ENCODE results near the gene ZMYND11.

ZMYND11 gene

DNA sequence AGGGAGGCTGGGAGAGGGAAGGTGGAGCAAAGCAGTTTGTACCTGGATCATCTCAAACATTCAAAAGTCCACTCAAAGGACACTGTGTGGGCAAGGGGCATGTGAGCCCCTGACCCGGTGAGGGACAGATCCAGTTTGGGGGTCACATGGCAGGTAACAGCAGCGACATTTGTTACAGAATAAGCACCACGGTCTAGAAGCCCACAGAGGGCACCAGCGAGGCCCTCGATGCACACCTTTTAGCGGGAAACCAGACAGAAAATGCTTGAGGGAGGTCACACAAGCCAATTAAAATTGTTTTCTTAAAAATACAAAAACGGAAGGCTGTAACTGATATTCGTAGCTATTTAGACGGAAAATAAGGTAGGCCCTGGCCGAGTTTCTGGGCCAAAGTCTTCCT, 144.4 kb downstream of the ZMYND11 start:
- no peak overlapping the region for H2AK5ac ChIP-seq (ENCODE audit: low read length)
- no peak overlapping the region for H4K12ac ChIP-seq (ENCODE audit: low read depth, low read length)
- H3K9ac ChIP-seq (ENCODE audit: low read length) = no peak overlapping the region
- H2BK12ac ChIP-seq (ENCODE audit: low read length) = no peak overlapping the region
- no peak overlapping the region for H3K4ac ChIP-seq (ENCODE audit: low read depth, low read length)
- H2BK120ac ChIP-seq (ENCODE audit: insufficient read depth, low read length, poor library complexity) = no peak overlapping the region
- H3K79me1 ChIP-seq (ENCODE audit: low read length) = no peaks in the 10 kb centered on the region
- H3K4me1 ChIP-seq (ENCODE audit: control insufficient read depth in 1 of 2, insufficient read depth in 2 of 2, low read length in 2 of 2) = no peaks in the 10 kb centered on the region
- no peak for DNase-seq
- WGBS (ENCODE audit: extremely low coverage, insufficient coverage, insufficient read length) = no CpG with 5 or more reads among the region's 10 CpGs
- peaks cover 32 to 47% of the 10 kb centered on the region in 2 experiments for H3K36me3 ChIP-seq (ENCODE audit: control insufficient read depth in 1 of 2, insufficient read depth in 2 of 2, low read length in 2 of 2)
- no peaks in the 10 kb centered on the region for H3K27me3 ChIP-seq (ENCODE audit: insufficient read depth, low read length)
- no peak overlapping the region for H3K27ac ChIP-seq (ENCODE audit: low read depth, low read length)
- no peak overlapping the region for H3K4me3 ChIP-seq (ENCODE audit: low read depth, low read length)
- H3K18ac ChIP-seq (ENCODE audit: low read length) = no peak overlapping the region
- no peak overlapping the region for H2BK5ac ChIP-seq (ENCODE audit: low read depth, low read length, poor library complexity)
- no peak overlapping the region for H3K14ac ChIP-seq (ENCODE audit: low read length)
- H3K79me2 ChIP-seq (ENCODE audit: control insufficient read depth, insufficient read depth, low read length, poor library complexity) = no peaks in the 10 kb centered on the region
- H3K4me2 ChIP-seq (ENCODE audit: low read length) = no peak overlapping the region
- no peak overlapping the region for H4K8ac ChIP-seq (ENCODE audit: low read depth, low read length)
- H4K91ac ChIP-seq (ENCODE audit: low read depth, low read length) = no peak overlapping the region
- no peak overlapping the region for H2AFZ ChIP-seq (ENCODE audit: insufficient read depth, low read length, poor library complexity)
- no peak overlapping the region for H3K23ac ChIP-seq (ENCODE audit: low read length)
- no peaks in the 10 kb centered on the region for H3K9me3 ChIP-seq (ENCODE audit: insufficient read depth, low read depth, low read length)

DNA sequence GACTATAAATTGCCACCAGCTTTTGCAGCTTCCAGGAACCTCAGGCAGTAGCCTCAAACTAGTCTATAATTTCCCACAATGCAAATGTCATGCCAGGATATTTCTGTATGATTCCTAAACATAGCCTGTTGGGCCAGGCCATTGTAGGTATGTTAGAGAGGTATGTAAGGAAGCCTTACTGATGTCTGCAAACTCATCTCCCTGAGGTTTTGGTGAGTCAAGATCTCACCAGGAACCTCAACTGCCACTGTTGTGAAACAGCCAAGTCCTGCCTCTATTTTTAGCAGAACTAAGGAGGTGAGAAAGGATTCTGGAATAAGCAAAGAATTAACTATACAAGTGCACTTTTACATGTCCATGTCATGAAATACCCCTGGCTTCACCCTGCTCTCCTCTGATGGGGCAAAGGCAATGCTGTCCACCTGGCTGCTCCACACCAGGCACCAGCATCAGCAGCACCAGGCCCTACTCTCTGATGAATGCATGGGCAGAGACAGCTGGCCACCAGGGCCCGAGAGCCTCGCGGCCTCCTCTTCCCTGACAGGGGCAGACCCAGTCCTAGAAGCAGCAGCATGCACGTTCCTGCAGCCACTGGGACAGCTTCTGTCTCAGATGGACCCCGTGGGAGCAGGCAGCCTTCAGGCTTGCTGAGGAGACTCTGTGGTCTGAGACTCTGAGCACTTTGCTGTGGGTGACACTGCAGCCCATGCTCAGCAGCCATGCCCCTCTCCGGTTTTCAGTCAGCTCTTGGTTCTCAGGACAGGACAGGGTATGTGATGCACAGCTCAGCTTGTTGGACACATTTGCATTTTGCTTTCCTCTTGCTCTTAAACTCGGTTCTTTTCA, 147.3 kb downstream of the ZMYND11 start:
- no peak overlapping the region for H2AK5ac ChIP-seq (ENCODE audit: low read length)
- no peak overlapping the region for H4K12ac ChIP-seq (ENCODE audit: low read depth, low read length)
- no peak overlapping the region for H3K4me3 ChIP-seq (ENCODE audit: low read depth, low read length)
- no peak overlapping the region for H3K23ac ChIP-seq (ENCODE audit: low read length)
- no peaks in the 10 kb centered on the region for H3K79me2 ChIP-seq (ENCODE audit: control insufficient read depth, insufficient read depth, low read length, poor library complexity)
- no peak overlapping the region for H3K27ac ChIP-seq (ENCODE audit: low read depth, low read length)
- H2AFZ ChIP-seq (ENCODE audit: insufficient read depth, low read length, poor library complexity) = no peak overlapping the region
- no peaks in the 10 kb centered on the region for H3K4me1 ChIP-seq (ENCODE audit: control insufficient read depth in 1 of 2, insufficient read depth in 2 of 2, low read length in 2 of 2)
- no peak overlapping the region for H3K18ac ChIP-seq (ENCODE audit: low read length)
- H4K8ac ChIP-seq (ENCODE audit: low read depth, low read length) = no peak overlapping the region
- H3K9ac ChIP-seq (ENCODE audit: low read length) = no peak overlapping the region
- H2BK12ac ChIP-seq (ENCODE audit: low read length) = no peak overlapping the region
- no peak overlapping the region for H3K4me2 ChIP-seq (ENCODE audit: low read length)
- H3K79me1 ChIP-seq (ENCODE audit: low read length) = no peaks in the 10 kb centered on the region
- no CpG with 5 or more reads among the region's 7 CpGs for WGBS (ENCODE audit: extremely low coverage, insufficient coverage, insufficient read length)
- no peaks in the 10 kb centered on the region for H3K27me3 ChIP-seq (ENCODE audit: insufficient read depth, low read length)
- peak in 1 of 2 donors; percentile 13 for DNase-seq
- H3K14ac ChIP-seq (ENCODE audit: low read length) = no peak overlapping the region
- no peak overlapping the region for H3K4ac ChIP-seq (ENCODE audit: low read depth, low read length)
- H3K36me3 ChIP-seq (ENCODE audit: control insufficient read depth in 1 of 2, insufficient read depth in 2 of 2, low read length in 2 of 2) = peaks cover 28 to 45% of the 10 kb centered on the region in 2 experiments
- no peak overlapping the region for H2BK120ac ChIP-seq (ENCODE audit: insufficient read depth, low read length, poor library complexity)
- H4K91ac ChIP-seq (ENCODE audit: low read depth, low read length) = no peak overlapping the region
- peaks cover 3% of the 10 kb centered on the region for H3K9me3 ChIP-seq (ENCODE audit: insufficient read depth, low read depth, low read length)
- H2BK5ac ChIP-seq (ENCODE audit: low read depth, low read length, poor library complexity) = no peak overlapping the region

DNA sequence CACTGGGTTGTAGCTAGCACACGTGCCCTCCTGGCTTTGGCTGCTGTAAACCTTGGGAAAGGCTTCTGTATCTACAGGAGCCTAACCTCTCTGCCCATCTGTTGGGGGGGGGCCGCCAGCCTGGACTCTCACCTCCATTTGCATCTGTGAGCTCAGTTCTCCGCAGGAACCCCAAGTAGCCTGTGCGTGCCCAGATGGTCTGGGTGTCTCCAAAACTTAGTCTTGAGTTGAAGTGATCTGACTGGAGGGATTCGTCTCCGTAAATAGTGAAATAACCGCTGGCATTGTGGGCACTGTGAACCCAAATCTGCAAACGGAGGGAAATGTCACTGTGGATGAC, 147.9 kb downstream of the ZMYND11 start:
- Histone ChIP-seq H3K27ac (ENCODE audit: low read depth, low read length) (no peak overlapping the region), H3K9me3 (ENCODE audit: insufficient read depth, low read depth, low read length) (peaks cover 3% of the 10 kb centered on the region), H3K9ac (ENCODE audit: low read length) (no peak overlapping the region), H3K18ac (ENCODE audit: low read length) (no peak overlapping the region), H3K79me2 (ENCODE audit: control insufficient read depth, insufficient read depth, low read length, poor library complexity) (no peaks in the 10 kb centered on the region), H3K4me3 (ENCODE audit: low read depth, low read length) (no peak overlapping the region), H4K8ac (ENCODE audit: low read depth, low read length) (no peak overlapping the region), H3K4me1 (ENCODE audit: control insufficient read depth in 1 of 2, insufficient read depth in 2 of 2, low read length in 2 of 2) (no peaks in the 10 kb centered on the region), H4K91ac (ENCODE audit: low read depth, low read length) (no peak overlapping the region), H2AFZ (ENCODE audit: insufficient read depth, low read length, poor library complexity) (no peak overlapping the region), H2AK5ac (ENCODE audit: low read length) (no peak overlapping the region), H3K4me2 (ENCODE audit: low read length) (no peak overlapping the region), H3K23ac (ENCODE audit: low read length) (no peak overlapping the region), H3K27me3 (ENCODE audit: insufficient read depth, low read length) (no peaks in the 10 kb centered on the region), H3K4ac (ENCODE audit: low read depth, low read length) (no peak overlapping the region), H3K14ac (ENCODE audit: low read length) (no peak overlapping the region), H2BK12ac (ENCODE audit: low read length) (no peak overlapping the region), H2BK120ac (ENCODE audit: insufficient read depth, low read length, poor library complexity) (no peak overlapping the region), H3K79me1 (ENCODE audit: low read length) (no peaks in the 10 kb centered on the region), H2BK5ac (ENCODE audit: low read depth, low read length, poor library complexity) (no peak overlapping the region), H3K36me3 (ENCODE audit: control insufficient read depth in 1 of 2, insufficient read depth in 2 of 2, low read length in 2 of 2) (peaks cover 24 to 42% of the 10 kb centered on the region in 2 experiments), H4K12ac (ENCODE audit: low read depth, low read length) (no peak overlapping the region)
- no peak for DNase-seq
- WGBS (ENCODE audit: extremely low coverage, insufficient coverage, insufficient read length) = no CpG with 5 or more reads among the region's 8 CpGs

DNA sequence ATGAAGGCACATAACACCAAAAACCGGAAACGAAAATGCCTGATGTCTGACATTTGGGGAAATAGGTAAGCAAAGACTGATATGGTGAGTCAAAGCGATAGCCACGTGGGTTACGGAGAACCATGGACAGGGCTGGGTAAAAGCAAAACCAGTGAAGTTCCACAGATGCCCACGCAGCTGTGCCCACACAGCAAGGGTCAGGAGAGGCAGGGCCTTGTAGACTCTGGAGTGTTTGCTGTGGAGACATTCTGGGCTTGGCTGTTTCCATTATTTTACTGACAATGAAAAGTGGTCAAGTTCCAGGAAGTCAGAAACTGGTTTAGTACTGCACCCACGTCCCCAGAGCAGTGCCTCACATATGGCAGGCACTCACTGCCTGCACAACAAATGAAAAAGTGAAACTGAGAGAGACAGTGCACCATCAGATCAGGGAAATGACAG, 148.7 kb downstream of the ZMYND11 start:
- Histone ChIP-seq H3K9me3 (ENCODE audit: insufficient read depth, low read depth, low read length) (peaks cover 3% of the 10 kb centered on the region), H3K79me1 (ENCODE audit: low read length) (no peaks in the 10 kb centered on the region), H3K9ac (ENCODE audit: low read length) (peak overlapping the region; percentile 1), H3K4me2 (ENCODE audit: low read length) (no peak overlapping the region), H4K91ac (ENCODE audit: low read depth, low read length) (no peak overlapping the region), H3K4me1 (ENCODE audit: control insufficient read depth in 1 of 2, insufficient read depth in 2 of 2, low read length in 2 of 2) (no peaks in the 10 kb centered on the region), H3K27ac (ENCODE audit: low read depth, low read length) (no peak overlapping the region), H2AK5ac (ENCODE audit: low read length) (no peak overlapping the region), H3K23ac (ENCODE audit: low read length) (no peak overlapping the region), H3K36me3 (ENCODE audit: control insufficient read depth in 1 of 2, insufficient read depth in 2 of 2, low read length in 2 of 2) (peaks cover 24 to 42% of the 10 kb centered on the region in 2 experiments), H2BK5ac (ENCODE audit: low read depth, low read length, poor library complexity) (no peak overlapping the region), H3K14ac (ENCODE audit: low read length) (no peak overlapping the region), H2BK12ac (ENCODE audit: low read length) (no peak overlapping the region), H3K4me3 (ENCODE audit: low read depth, low read length) (no peak overlapping the region), H2BK120ac (ENCODE audit: insufficient read depth, low read length, poor library complexity) (no peak overlapping the region), H4K8ac (ENCODE audit: low read depth, low read length) (no peak overlapping the region), H3K27me3 (ENCODE audit: insufficient read depth, low read length) (no peaks in the 10 kb centered on the region), H3K4ac (ENCODE audit: low read depth, low read length) (no peak overlapping the region), H3K79me2 (ENCODE audit: control insufficient read depth, insufficient read depth, low read length, poor library complexity) (no peaks in the 10 kb centered on the region), H3K18ac (ENCODE audit: low read length) (no peak overlapping the region), H4K12ac (ENCODE audit: low read depth, low read length) (no peak overlapping the region), H2AFZ (ENCODE audit: insufficient read depth, low read length, poor library complexity) (no peak overlapping the region)
- WGBS (ENCODE audit: extremely low coverage, insufficient coverage, insufficient read length) = no CpG with 5 or more reads among the region's 7 CpGs
- no peak for DNase-seq
